ENCODE data around the gene LSAMP. TPM values are rescaled to one million over a fixed set of nuclear protein-coding genes. Genes with fewer than 3 reads are reported as not detected.

LSAMP gene
- total and polyA plus RNA-seq, 2 donors (not counting 3 experiments of a cell fraction or from before 2014, with no cell fraction given): not detected

GRCh38 chr3:116342499-116342898 lies 102.8 kb downstream of the LSAMP start:
- no peak for DNase-seq (ENCODE audit: low read depth, low spot score)
- CTCF ChIA-PET: no interaction called here
- no TSS peak for BruUV-seq (replicated peaks)

More at GRCh38 chr3:116342499-116342898, 102.8 kb downstream of the LSAMP start:
- Histone ChIP-seq H3K4me1 (ENCODE audit: control insufficient read depth, extremely low read depth, insufficient read depth, low read length) (no peaks in the 10 kb centered on the region), H3K9me3 (replicated peaks; ENCODE audit: control insufficient read depth, insufficient read depth, low read length) (no peaks in the 10 kb centered on the region), H4K20me1 (replicated peaks; ENCODE audit: control insufficient read depth, extremely low read depth, insufficient read depth, low read length) (no peaks in the 10 kb centered on the region), H3K4me2 (ENCODE audit: insufficient read depth, low read length) (no peak overlapping the region), H3K27me3 (ENCODE audit: control insufficient read depth in 2 of 2, insufficient read depth in 2 of 2, low read length in 2 of 2) (no peaks in the 10 kb centered on the region), H3K9me1 (replicated peaks; ENCODE audit: control insufficient read depth, extremely low read depth, insufficient read depth, low read length) (no peaks in the 10 kb centered on the region), H3K27ac (ENCODE audit: insufficient read depth, low read depth, low read length) (no peak overlapping the region), H3K9ac (replicated peaks; ENCODE audit: extremely low read depth, insufficient read depth, low read length) (no peak overlapping the region), H3K79me2 (ENCODE audit: control insufficient read depth, insufficient read depth, low read length) (no peaks in the 10 kb centered on the region), H3K4me3 (replicated peaks in 1 of 3; ENCODE audit: insufficient read depth in 1 of 3, low read depth in 1 of 3, low read length in 3 of 3) (no peak overlapping the region), H2AFZ (ENCODE audit: low read depth, low read length) (no peak overlapping the region), H3K36me3 (ENCODE audit: control insufficient read depth in 2 of 2, extremely low read depth in 1 of 2, insufficient read depth in 2 of 2, low read length in 2 of 2) (no peaks in the 10 kb centered on the region)
- no peak for FAIRE-seq
- dilution Hi-C loops (cut with MboI; ENCODE audit: extremely low pct_ligation_motif_present, low sequenced_read_pairs): no loop called here
- POLR2A ChIA-PET: no interaction called here
- intact Hi-C loops (cut with micrococcal nuclease): no loop called here
- TF ChIP-seq MAX (IDR thresholded peaks at IDR 0.05; ENCODE audit: insufficient read depth, insufficient read length) (no peak), MYC (IDR thresholded peaks at IDR 0.05; ENCODE audit: low read depth, low read length) (no peak), EZH2 (IDR thresholded peaks at IDR 0.05; ENCODE audit: borderline replicate concordance, low read depth, low read length, severe bottlenecking) (no peak), POLR2A (IDR thresholded peaks at IDR 0.05; ENCODE audit: low read depth, low read length) (no peak), CTCF (IDR thresholded peaks at IDR 0.05; ENCODE audit: extremely low read depth in 1 of 2, insufficient read depth in 1 of 2, low read depth in 1 of 2, low read length in 2 of 2) (no peak), JUN (IDR thresholded peaks at IDR 0.05; ENCODE audit: borderline replicate concordance, insufficient read depth, insufficient read length, low read depth) (no peak), POLR2AphosphoS5 (IDR thresholded peaks at IDR 0.05; ENCODE audit: insufficient read depth, low read depth, low read length) (no peak), GATA2 (IDR thresholded peaks at IDR 0.05; ENCODE audit: insufficient read depth, insufficient read length, low read depth, low read length) (no peak), FOS (IDR thresholded peaks at IDR 0.05; ENCODE audit: borderline replicate concordance, insufficient read depth, low read length) (no peak)
